HG03039 (cell line): Measurements from ENCODE around the gene KSR2.
"Not testable (repeated sequence)": the region's sequence is repeated elsewhere in the genome, so short reads cannot be mapped to it uniquely, and the experiment has no call there.

ENCODE experiments used
- ATAC-seq: cut with Tn5 transposase; IDR thresholded peaks from one replicate; pipeline ENCODE4 v1.9.1; 2021; ENCODE audit warnings: mild to moderate bottlenecking, moderate library complexity; ENCODE audit not compliant: unreplicated experiment

Gene KSR2

DNA sequence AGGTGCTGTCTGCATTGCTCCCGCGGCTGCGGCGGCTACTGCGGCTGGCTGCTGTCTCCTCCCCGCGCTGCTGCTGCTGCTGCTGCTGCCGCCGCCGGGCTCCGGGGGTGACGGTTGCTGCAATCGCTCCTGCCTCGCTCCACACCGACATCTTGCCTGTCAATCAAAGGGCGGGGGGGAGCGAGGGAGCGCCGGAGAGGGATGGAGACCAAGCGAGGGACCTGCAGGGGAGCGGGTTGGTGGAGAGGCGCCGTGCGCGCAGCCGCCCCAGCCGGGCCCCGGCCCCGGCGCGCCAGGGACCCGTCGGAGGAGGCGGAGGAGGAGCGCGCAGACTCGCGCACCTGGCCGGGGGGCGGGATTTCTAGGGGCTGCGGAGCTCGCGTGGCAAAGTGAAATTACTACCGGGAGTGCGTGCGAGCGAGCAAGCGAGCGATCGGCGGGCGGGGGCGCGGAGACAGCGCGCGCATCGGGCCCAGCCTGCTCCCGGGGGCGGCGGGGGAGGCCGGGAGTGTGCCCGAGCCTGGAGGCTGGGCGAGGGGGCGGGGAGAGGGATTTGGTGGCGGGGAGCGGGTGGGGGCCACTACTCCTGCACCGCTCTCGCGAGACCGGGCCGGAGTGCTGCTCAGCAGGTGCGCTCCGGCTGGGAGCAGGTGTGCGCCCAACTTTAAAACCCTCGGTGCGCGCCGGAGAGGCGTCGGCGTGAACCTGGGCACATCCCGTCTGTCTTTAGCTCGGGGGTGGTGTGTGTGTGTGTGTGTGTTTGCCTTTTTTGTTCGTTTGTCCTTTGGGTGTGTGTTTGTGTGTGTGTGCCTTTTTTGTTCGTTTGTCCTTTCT is at the start of gene KSR2:
Gene KSR2 (minus strand): TSS at position 165 of the 834 bp plus-strand sequence. CDS start 735 bp downstream, outside the sequence.
- peak; percentile 69 for ATAC-seq

DNA sequence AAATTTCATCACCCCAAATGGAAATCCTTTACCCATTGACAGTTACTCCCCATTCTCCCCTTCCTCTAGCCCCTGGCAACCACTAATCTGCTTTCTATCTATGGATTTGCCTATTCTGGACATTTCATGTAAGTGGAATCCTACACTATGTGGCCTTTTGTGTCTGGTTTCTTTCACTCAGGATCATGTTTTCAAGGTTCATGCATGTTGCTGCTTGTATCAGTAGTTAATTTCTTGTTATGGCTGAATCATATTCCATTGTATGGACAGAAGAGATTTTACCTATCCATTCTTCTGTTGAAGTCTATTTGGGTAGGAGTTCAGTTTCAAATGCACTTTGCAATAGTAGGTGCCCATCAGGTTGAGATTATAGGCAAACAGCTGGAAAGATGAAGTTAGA is 49.1 kb upstream of the KSR2 start:
- ATAC-seq, result no peak

GRCh38 chr12:118016424-118017264 is 47.9 kb upstream of the KSR2 start, which contains the start of gene RFC5:
TSS of gene RFC5 (plus strand) at chr12:118016703. CDS start at chr12:118016828, 125 bp downstream.
- peak; percentile 95 for ATAC-seq

DNA sequence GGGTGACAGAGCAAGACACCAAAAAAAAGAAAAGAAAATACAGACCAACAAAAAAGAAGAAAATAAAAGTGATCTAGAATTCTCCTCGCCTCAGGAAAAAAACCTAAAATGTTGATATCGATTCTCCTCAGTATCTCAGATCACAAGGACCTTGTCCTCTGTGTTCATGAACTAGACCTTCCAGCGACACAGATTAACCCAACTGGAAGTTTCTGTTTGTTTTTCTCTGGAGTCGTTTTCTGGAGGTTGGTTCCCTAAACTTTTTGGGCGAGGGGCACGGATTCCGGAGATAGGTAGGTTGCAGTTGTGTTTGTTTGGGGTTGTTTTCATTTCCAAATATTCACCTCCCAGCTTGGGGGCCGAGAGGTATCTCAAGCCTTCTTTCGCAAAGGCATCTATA is 47.2 kb upstream of the KSR2 start:
- no peak for ATAC-seq

- no peak for ATAC-seq
These were observed 46.5 kb upstream of the KSR2 start for GRCh38 chr12:118015306-118015705.

DNA sequence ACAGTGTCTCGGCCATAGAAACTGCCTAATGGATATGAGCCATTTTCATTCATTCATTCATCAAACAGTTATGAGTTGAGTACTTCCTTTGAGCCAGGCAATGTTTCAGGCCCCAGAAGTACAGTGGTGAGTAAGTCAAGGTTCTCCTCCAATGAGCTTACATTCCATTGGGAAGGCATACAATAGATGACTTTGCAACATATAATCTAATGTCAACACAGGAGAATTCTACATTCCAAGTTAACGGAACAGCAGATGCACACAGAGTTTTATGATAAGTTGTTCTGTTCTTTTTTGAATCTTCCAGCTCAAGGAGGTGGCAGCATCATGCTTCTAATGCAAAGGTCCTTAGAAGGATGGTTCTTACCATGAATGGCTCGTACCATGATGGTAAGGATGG is 44.5 kb upstream of the KSR2 start:
- no peak for ATAC-seq

GRCh38 chr12:118011961-118012360 is 43.2 kb upstream of the KSR2 start:
- ATAC-seq, result no peak

- ATAC-seq, result no peak
These were observed 42.6 kb upstream of the KSR2 start for GRCh38 chr12:118011377-118011776.

- no peak for ATAC-seq
These were observed 42.1 kb upstream of the KSR2 start for GRCh38 chr12:118010903-118011302.

DNA sequence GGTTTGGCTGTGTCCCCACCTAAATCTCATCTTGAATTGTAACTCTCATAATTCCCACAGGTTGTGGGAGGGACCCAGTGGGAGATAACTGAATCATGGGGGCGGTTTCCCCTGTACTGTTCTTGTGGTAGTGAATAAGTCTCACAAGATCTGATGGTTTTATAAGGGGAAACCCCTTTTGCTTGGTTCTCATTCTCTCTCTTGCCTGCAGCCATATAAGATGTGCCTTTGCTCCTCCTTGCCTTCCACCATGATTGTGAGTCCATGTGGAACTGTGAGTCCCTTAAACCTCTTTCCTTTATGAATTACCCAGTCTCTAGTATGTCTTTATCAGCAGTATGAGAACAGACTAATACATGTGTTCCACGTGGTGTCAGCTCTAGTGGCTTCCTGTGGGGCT is 31.0 kb upstream of the KSR2 start:
- ATAC-seq, result not testable (repeated sequence)

DNA sequence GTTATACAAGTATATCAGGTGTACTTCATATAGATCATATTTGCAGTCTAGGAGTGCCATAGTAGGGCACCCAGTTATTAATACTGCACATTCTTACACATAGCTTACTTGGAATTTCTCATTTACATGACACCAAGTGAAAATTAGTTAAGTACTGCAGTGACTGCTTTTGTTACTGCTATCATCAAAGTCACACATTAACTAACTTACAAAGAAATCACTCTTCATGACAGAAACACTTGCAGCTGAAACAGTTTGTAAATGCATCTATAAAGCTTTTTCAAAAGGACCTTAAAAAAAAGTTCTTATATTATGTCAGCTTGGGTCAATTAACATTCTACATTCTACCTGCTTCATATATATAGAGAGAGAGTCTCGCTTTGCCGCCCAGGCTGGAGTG is 29.9 kb upstream of the KSR2 start:
- ATAC-seq, result no peak

DNA sequence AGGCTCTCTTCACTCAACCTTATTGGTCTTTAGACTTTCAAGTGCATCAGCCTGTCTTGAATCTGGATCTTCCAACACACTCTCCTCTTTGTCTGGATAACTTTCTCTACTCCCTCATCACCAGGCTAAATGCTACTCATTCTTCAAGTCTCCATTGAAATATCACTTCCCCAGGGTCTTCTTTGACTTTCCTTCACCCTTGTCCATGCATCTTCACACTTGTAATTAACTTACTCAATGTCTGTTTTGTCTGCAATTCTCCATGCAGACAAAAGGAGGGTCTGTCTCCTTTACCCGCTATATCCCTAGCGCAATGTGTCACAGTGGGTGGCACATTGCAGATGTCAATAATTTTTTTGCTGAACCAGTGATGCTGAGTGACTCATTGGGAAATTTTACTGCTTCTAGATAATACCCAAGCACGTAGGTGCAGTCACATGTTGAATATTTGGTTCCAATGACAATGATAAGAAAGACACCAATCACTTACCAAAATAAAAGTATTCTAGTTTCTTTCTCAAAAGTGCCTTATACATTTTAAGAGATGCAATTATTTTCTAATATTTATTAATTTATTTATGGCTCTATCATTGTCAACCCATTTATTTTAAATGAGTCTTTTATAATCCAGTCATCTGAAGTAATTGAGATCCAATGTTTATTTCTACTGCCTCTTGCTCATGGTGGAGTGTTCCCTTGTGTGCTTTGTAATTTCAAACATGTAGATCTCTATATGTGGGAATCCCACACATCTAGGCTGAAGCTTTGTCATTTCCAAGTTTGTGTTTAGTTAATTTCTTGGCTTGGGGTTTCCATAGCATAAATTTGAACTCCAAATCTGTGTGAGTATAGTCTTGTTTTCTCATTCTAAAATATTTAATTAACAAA is 26.0 kb upstream of the KSR2 start:
- no peak for ATAC-seq

- no peak for ATAC-seq
These were observed 18.1 kb upstream of the KSR2 start for GRCh38 chr12:117986705-117987469.

DNA sequence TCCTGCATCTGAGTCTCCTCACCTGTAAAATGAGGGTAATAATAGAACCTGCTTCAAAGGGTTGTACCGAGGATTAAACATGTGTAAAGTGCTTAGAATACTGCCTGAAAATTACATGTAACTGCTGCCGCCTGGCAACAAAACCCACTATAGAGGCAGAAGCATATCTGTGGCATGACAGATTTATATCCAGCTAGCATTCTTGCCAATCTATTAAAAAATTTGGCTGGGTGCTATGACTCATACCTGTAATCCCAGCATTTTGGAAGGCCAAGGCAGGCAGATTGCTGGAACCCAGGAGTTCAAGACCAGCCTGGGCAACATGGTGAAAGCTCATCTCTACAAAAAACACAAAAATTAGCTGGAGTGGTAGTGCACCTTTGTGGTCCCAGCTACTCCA is 16.4 kb upstream of the KSR2 start:
- ATAC-seq, result no peak

DNA sequence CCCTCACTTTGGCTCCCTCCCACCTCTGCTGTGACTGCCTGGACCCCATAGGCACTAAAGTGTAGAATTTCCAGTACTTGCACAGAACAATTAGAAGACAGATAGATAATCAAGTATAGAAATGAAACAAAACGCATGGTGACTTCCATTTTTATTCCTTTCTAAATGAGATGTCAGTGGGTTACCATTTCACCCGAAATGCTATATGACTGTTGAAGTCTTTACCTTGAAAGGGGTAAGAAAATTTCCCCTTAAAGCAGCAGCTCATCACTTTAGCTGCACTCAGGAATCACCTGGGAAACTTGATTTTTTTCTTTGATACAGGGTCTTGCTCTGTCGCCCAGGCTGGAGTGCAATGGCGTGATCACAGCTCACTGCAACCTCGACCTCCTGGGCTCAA is 12.5 kb upstream of the KSR2 start:
- ATAC-seq, result no peak

GRCh38 chr12:117980616-117981015 is 11.8 kb upstream of the KSR2 start:
- no peak for ATAC-seq

GRCh38 chr12:117977373-117977772 is 8.6 kb upstream of the KSR2 start:
- no peak for ATAC-seq

- ATAC-seq, result no peak
These were observed 6.2 kb upstream of the KSR2 start for GRCh38 chr12:117975006-117975405.

DNA sequence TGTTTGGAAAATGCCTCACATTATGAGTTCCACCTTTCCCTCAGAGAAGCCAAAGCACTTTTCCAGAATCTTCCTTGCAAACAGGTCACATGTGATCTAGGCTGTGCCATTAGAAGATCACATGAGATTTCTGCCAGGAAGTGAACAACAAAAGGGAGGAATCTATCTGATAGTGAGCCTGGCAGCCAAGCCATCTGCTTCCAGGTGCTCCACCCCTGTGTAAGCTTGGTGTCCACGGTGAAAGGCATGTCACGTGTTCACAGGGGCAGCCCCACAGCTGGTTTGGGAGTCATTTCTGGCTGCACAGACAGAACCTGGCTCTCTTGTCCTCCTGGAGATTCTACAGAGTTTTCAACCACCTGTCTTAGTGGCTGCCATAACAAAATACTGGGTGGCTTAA is 3.5 kb upstream of the KSR2 start:
- no peak for ATAC-seq

DNA sequence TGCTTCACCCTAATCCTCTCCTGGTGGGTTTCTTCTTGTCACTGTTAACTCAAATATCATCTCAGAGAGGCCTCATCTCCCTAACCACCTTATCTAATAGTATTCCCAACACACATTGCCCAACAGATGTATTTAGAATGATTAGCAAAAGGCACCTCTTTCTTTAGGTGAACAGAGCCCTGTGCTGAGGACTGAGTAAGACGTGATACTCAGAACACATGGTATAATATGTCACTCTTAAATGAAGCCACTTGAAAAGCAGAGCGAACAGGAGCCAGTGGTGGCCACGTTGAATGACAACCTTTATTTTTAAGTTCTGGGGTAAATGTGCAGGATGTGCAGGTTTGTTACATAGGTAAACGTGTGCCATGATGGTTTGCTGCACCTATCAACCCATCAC is 1.5 kb upstream of the KSR2 start:
- no peak for ATAC-seq
